Heart left ventricle (tissue), 16 donors: ENCODE measurements around the gene MPG. TPM values are rescaled to one million over a fixed set of nuclear protein-coding genes. Genes with fewer than 3 reads are reported as not detected.
"Not testable (repeated sequence)": the region's sequence is repeated elsewhere in the genome, so short reads cannot be mapped to it uniquely, and the experiment has no call there.

Experiments used
- ATAC-seq, 4 donors: fragments of 200-7000 bp; cut with Tn5 transposase; one replicate each; pipeline ENCODE4 v1.9.1; 2020 to 2022; ENCODE audit warnings: moderate library complexity in 4 of 4, mild to moderate bottlenecking in 3 of 4, moderate number of reproducible peaks in 1 of 4
- DNase-seq, 5 donors: peaks; one replicate each; pipeline ENCODE4 v3.0.0-alpha.2; 2020
- H3K27ac ChIP-seq, 12 donors: fragments of 200-600 bp; sonication (generic) in 4 of 12; one replicate each; pipeline versions ENCODE4 v1.5.0 to v1.8.0; 2016 to 2022; ENCODE audit warnings: mild to moderate bottlenecking in 2 of 12
- H3K27me3 ChIP-seq, 9 donors: fragments of 200-600 bp; sonication (generic) in 2 of 9; one replicate each; pipeline versions ENCODE4 v1.5.1 to v1.8.0; 2016 to 2022; ENCODE audit warnings: mild to moderate bottlenecking in 3 of 9
- H3K36me3 ChIP-seq, 9 donors: fragments of 200-600 bp; sonication (generic) in 2 of 9; one replicate each; pipeline versions ENCODE4 v1.5.0 to v1.8.0; 2018 to 2022; ENCODE audit warnings: mild to moderate bottlenecking in 2 of 9
- H3K4me1 ChIP-seq, 12 donors: fragments of 200-600 bp; sonication (generic) in 4 of 12; one replicate each; pipeline versions ENCODE4 v1.5.0 to v1.8.0; 2016 to 2022; ENCODE audit warnings: mild to moderate bottlenecking in 3 of 12
- H3K4me3 ChIP-seq, 12 donors: fragments of 200-600 bp; sonication (generic) in 4 of 12; one replicate each; pipeline versions ENCODE4 v1.5.0 to v1.8.0; 2017 to 2022; ENCODE audit warnings: mild to moderate bottlenecking in 9 of 12, moderate library complexity in 4 of 12
- H3K9me3 ChIP-seq, 12 donors: fragments of 200-600 bp; sonication (generic) in 4 of 12; one replicate each; pipeline versions ENCODE4 v1.5.0 to v1.8.0; 2016 to 2022; ENCODE audit warnings: mild to moderate bottlenecking in 1 of 12
- CTCF ChIP-seq, 12 donors: fragments of 200-600 bp; sonication (generic) in 4 of 12; IDR thresholded peaks; one replicate each; pipeline versions ENCODE4 v1.5.0 to v1.8.0; 2018 to 2022; ENCODE audit warnings: antibody characterized with exemption in 12 of 12, mild to moderate bottlenecking in 5 of 12
- POLR2A ChIP-seq, 2 donors: fragments of 450-650 bp; IDR thresholded peaks; one replicate each; pipeline ENCODE4 v1.6.1; 2017; ENCODE audit warnings: antibody characterized with exemption in 2 of 2, mild to moderate bottlenecking in 2 of 2, moderate library complexity in 2 of 2
- WGBS, 4 donors: extraction: QIAGEN DNeasy Blood & Tissue Kit in 2 of 4; methylation state at CpG; one replicate each; pipeline versions ENCODE4 v1.1.5 to v1.1.7; 2013 to 2018; 5-methylcytosine and 5-hydroxymethylcytosine counted together
- intact Hi-C, 10 donors: fragments of 100-400 bp; cut with DNase I; formaldehyde crosslinking; loops; one replicate each; pipeline versions ENCODE4 v1.11.1 to v1.14.2; 2022
- polyA plus RNA-seq, 2 donors: library from polyadenylated mRNA; stranded (reverse); fragments of 200-250 nt; gene quantifications; one replicate each; pipeline ENCODE4 v1.2.3, GENCODE V29; 2013
- total RNA-seq, 9 donors: library from RNA; depleted of rRNA in 2 of 9; stranded (reverse); fragments of >200 nt in 2 of 9; fragmentation: NEBNext Ultra II Directional in 3 of 9; extraction: Animal tissue kit (Norgen Biotek cat#: 25700) in 3 of 9; gene quantifications; one replicate each; pipeline versions ENCODE4 v1.1.0 to v1.2.4, GENCODE V29; 2016 to 2023
- donor health status: ischemic (EF 13 %, LVEDD 7.1; RV severe dilation, severe dysfunction).
- donor health status: healthy with polysubstance abuse.
- donor health status: DM: no; HTN: yes; CAD: no.
- donor health status: DM: no; HTN: no; CAD: no.
- donor health status: ischemic (EF 25% LVEDD 6.9; RV normal size, moderate dysfunction).
- donor health status: ischemic (EF 25% LVEDD 5.7; RV mildly dilated, moderate dysfunction).
- donor health status: healthy.
- donor health status: DM: yes; HTN: yes; CAD: no.
- donor health status: ischemic (EF 35%, LVEDD 5.7; RV mildly dilated, moderate dysfunction).
- donor health status: nonischemic (EF 11% LVEDD 7.7; RV severe dilation, severe dysfunction).
- donor health status: DM: yes; HTN: yes; CAD: no.
- donor health status: PGD.
- donor health status: ischemic (EF 29% LVEDD 5.4; RV normal size, mild dysfunction).
- donor health status: nonischemic (EF 23%, LVEDD 6.1; RV moderate dilation, normal function).

MPG gene
- total and polyA plus RNA-seq, 11 donors: 30.5 to 89.7 (median 40.3) TPM

DNA sequence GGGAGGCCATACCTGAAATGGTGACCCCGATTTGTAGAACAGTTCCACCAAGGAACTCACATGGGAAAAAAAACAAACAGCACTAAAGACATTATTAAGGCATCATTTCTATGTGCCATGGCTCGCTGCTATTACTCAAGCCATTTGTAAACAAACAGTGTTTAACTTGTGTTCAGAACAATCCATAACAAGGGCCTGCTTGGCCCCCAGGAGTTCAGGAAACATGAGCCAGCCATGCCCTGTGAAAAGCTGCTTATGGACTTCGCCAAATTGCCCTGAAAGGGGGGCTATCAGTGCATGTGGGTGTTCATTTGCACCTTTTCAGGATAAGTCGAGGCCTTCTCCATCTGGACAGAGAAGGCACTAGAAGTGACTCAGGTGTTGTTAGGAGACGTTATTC is 32.6 kb upstream of the MPG start:
- no peak for TF ChIP-seq POLR2A (IDR thresholded peaks at IDR 0.05)
- no peak for TF ChIP-seq CTCF (IDR thresholded peaks at IDR 0.05)
- Histone ChIP-seq H3K4me3 (no peak overlapping the region), H3K27me3 (no peaks in the 10 kb centered on the region), H3K9me3 (no peaks in the 10 kb centered on the region), H3K27ac (no peak overlapping the region), H3K36me3 (peaks cover 0 to 36% (median 32%) of the 10 kb centered on the region in 9 donors), H3K4me1 (no peaks in the 10 kb centered on the region)
- intact Hi-C loops: no loop called here
- no peak for ATAC-seq
- peak in 1 of 5 donors; percentile 2 for DNase-seq
- WGBS, 4 donors: 95 to 99% (median 96%) methylated on average over 5 of the region's 5 CpGs

DNA sequence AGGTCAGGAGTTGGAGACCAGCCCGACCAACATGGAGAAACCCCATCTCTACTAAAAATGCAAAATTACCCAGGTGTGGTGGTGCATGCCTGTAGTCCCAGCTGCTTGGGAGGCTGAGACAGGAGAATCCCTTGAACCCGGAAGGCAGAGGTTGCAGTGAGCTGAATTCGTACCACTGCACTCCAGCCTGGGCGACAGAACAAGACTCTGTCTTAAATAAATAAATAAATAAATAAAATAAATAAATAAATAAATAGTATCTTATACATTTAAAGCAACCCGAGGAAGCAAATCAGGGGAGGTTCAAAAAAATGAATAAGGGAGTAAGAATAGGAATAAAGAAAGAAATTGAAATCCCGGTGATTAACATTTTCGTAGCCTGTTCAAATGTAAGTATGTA is 31.5 kb upstream of the MPG start:
- intact Hi-C loops, H3K4me3 ChIP-seq, H3K9me3 ChIP-seq, H3K4me1 ChIP-seq, H3K27me3 ChIP-seq, ATAC-seq, H3K27ac ChIP-seq: not testable (repeated sequence)
- peak in 1 of 5 donors; percentile 6 for DNase-seq
- peaks cover 0 to 46% (median 35%) of the 10 kb centered on the region in 9 donors for H3K36me3 ChIP-seq
- WGBS, 4 donors: 95 to 97% (median 96%) methylated on average over 7 of the region's 7 CpGs

DNA sequence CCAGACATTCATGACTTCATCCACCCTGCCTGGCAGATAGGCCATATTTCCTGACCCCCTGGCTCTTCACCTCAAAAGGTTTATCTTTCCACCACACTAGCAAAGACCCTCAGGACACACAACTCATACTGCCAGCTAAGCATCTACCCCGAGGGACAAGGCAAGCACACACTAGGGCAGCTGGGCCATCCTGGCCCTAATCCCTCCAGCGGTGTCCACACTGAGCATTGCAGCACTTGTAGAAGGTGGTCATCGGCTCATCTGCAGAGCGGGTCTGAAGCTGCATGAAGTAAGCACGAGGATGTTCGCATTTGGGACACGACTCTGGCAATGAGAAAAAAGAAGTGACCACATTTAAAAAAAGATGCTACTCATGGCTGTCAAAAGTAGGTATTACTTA is 30.8 kb upstream of the MPG start:
- DNase-seq (peak in 1 of 5 donors; percentile 13), ATAC-seq (peak in 1 of 4 donors; percentile 24)
- TF ChIP-seq CTCF (IDR thresholded peaks at IDR 0.05) (no peak), POLR2A (IDR thresholded peaks at IDR 0.05) (no peak)
- peaks cover 0 to 46% (median 35%) of the 10 kb centered on the region in 9 donors for H3K36me3 ChIP-seq
- H3K27ac ChIP-seq: no peak overlapping the region
- no peaks in the 10 kb centered on the region for H3K27me3 ChIP-seq
- H3K9me3 ChIP-seq: no peaks in the 10 kb centered on the region
- intact Hi-C loops: no loop called here
- H3K4me3 ChIP-seq: no peak overlapping the region
- H3K4me1 ChIP-seq: peaks cover 0 to 12% (median 0%) of the 10 kb centered on the region in 12 donors
- WGBS, 4 donors: 90 to 97% (median 96%) methylated on average over 7 of the region's 7 CpGs

- TF ChIP-seq POLR2A (IDR thresholded peaks at IDR 0.05) (no peak), CTCF (IDR thresholded peaks at IDR 0.05) (no peak)
- peaks cover 0 to 44% (median 29%) of the 10 kb centered on the region in 9 donors for H3K36me3 ChIP-seq
These were observed 27.0 kb upstream of the MPG start for GRCh38 chr16:50769-51591.

More at GRCh38 chr16:50769-51591, 27.0 kb upstream of the MPG start:
- Histone ChIP-seq H3K4me1 (peaks cover 0 to 31% (median 8%) of the 10 kb centered on the region in 12 donors), H3K9me3 (no peaks in the 10 kb centered on the region), H3K27ac (no peak overlapping the region), H3K27me3 (no peaks in the 10 kb centered on the region), H3K4me3 (no peak overlapping the region)
- WGBS, 4 donors: 87 to 94% (median 90%) methylated on average over 15 of the region's 15 CpGs
- intact Hi-C loops: no loop called here
- ATAC-seq (no peak), DNase-seq (no peak)
